DND-41 (cell line): Measurements from ENCODE around the gene GH2.
A peak's percentile ranks its signal among the peaks of the same experiment; 100 is the strongest.
"Not testable (repeated sequence)": the region's sequence is repeated elsewhere in the genome, so short reads cannot be mapped to it uniquely, and the experiment has no call there.

Source experiments
- ATAC-seq: fragments of 200-7000 bp; cut with Tn5 transposase; 3 replicates; pipeline ENCODE4 v1.9.1; 2021; ENCODE audit warnings: low read depth; ENCODE audit not compliant: insufficient read depth
- DNase-seq: peaks from one replicate; pipeline ENCODE4 v3.0.0-alpha.2; 2020
- H2AFZ ChIP-seq: 2 replicates; pipeline ENCODE4 v1.6.0; 2012; ENCODE audit warnings: low read depth, low read length
- H3K27ac ChIP-seq: 2 replicates; pipeline ENCODE4 v1.5.1; 2012; ENCODE audit warnings: low read length, inconsistent platforms
- H3K27me3 ChIP-seq: fragments of 200-600 bp; sonication (generic); 2 replicates; pipeline ENCODE4 v1.6.0; 2012; ENCODE audit warnings: low read length, mild to moderate bottlenecking, inconsistent platforms; ENCODE audit not compliant: insufficient read depth, poor library complexity
- H3K36me3 ChIP-seq: 2 replicates; pipeline ENCODE4 v1.5.1; 2012; ENCODE audit warnings: low read length, inconsistent platforms; ENCODE audit not compliant: insufficient read depth
- H3K4me1 ChIP-seq: 2 replicates; pipeline ENCODE4 v1.5.1; 2012; ENCODE audit warnings: mild to moderate bottlenecking, low read length; ENCODE audit not compliant: insufficient read depth
- H3K4me2 ChIP-seq: 2 replicates; pipeline ENCODE4 v1.6.0; 2012; ENCODE audit warnings: mild to moderate bottlenecking, moderate library complexity, low read length, inconsistent platforms; ENCODE audit not compliant: insufficient read depth
- H3K4me3 ChIP-seq, 2 experiments: fragments of 200-600 bp in 1 of 2; shearing (Covaris generic) in 1 of 2; 2 replicates each; pipeline ENCODE4 v1.5.1; 2012 to 2016; ENCODE audit warnings: inconsistent platforms in 2 of 2, low read length in 2 of 2, mild to moderate bottlenecking in 2 of 2, low read depth in 1 of 2, moderate library complexity in 1 of 2
- H3K79me2 ChIP-seq: 2 replicates; pipeline ENCODE4 v1.6.0; 2012; ENCODE audit warnings: low read length, inconsistent platforms; ENCODE audit not compliant: insufficient read depth
- H3K9ac ChIP-seq: 2 replicates; pipeline ENCODE4 v1.6.0; 2012; ENCODE audit warnings: low read depth, mild to moderate bottlenecking, inconsistent platforms, low read length, moderate library complexity
- H3K9me3 ChIP-seq: 2 replicates; pipeline ENCODE4 v1.5.1; 2012; ENCODE audit warnings: low read length, moderate library complexity, mild to moderate bottlenecking, inconsistent platforms; ENCODE audit not compliant: insufficient read depth, severe bottlenecking
- H4K20me1 ChIP-seq: 2 replicates; pipeline ENCODE4 v1.6.0; 2012; ENCODE audit warnings: low read length; ENCODE audit not compliant: insufficient read depth
- CTCF ChIP-seq: IDR thresholded peaks from 2 replicates; pipeline ENCODE4 v1.5.1; 2012; ENCODE audit warnings: borderline replicate concordance, low read length, moderate library complexity, mild to moderate bottlenecking; ENCODE audit not compliant: poor library complexity, severe bottlenecking; ENCODE audit errors: extremely low read depth
- EZH2 ChIP-seq: IDR thresholded peaks from 3 replicates; pipeline ENCODE4 v1.6.1; 2012; ENCODE audit warnings: borderline replicate concordance, low read depth, mild to moderate bottlenecking, moderate library complexity, low read length, inconsistent platforms; ENCODE audit not compliant: severe bottlenecking

GH2 gene

GRCh38 chr17:63916566-63917185, 34.9 kb upstream of the GH2 start:
- Histone ChIP-seq H2AFZ (no peak overlapping the region), H3K4me1 (0 out of 2 replicates have a peak, but pooled peaks cover 2% of the 10 kb centered on the region), H3K27ac (no peak overlapping the region), H3K4me3 (no peak overlapping the region), H3K79me2 (no peaks in the 10 kb centered on the region), H3K4me2 (no peak overlapping the region), H3K9me3 (no peaks in the 10 kb centered on the region), H3K27me3 (peaks cover 2% of the 10 kb centered on the region), H3K9ac (no peak overlapping the region), H4K20me1 (no peaks in the 10 kb centered on the region), H3K36me3 (no peaks in the 10 kb centered on the region)
- DNase-seq (no peak), ATAC-seq (no peak)
- TF ChIP-seq EZH2 (no peak), CTCF (no peak)

GRCh38 chr17:63915753-63916152, 34.0 kb upstream of the GH2 start:
- H3K4me1 ChIP-seq, H3K4me2 ChIP-seq, ATAC-seq, DNase-seq, H3K36me3 ChIP-seq, H3K27ac ChIP-seq, H3K9ac ChIP-seq, H3K27me3 ChIP-seq, H3K4me3 ChIP-seq, H3K9me3 ChIP-seq, H4K20me1 ChIP-seq, H3K79me2 ChIP-seq, H2AFZ ChIP-seq: not testable (repeated sequence)

GRCh38 chr17:63914471-63914870, 32.7 kb upstream of the GH2 start:
- TF ChIP-seq EZH2: no peak
- no peak for TF ChIP-seq CTCF
- no peaks in the 10 kb centered on the region for H3K36me3 ChIP-seq
- no peak overlapping the region for H3K9ac ChIP-seq
- ATAC-seq (no peak), DNase-seq (no peak)
- no peak overlapping the region for H3K27ac ChIP-seq
- no peaks in the 10 kb centered on the region for H4K20me1 ChIP-seq
- no peaks in the 10 kb centered on the region for H3K79me2 ChIP-seq
- no peak overlapping the region for H3K4me2 ChIP-seq
- H3K4me3 ChIP-seq: no peak overlapping the region
- H3K27me3 ChIP-seq: peaks cover 2% of the 10 kb centered on the region
- H3K4me1 ChIP-seq: 0 out of 2 replicates have a peak, but pooled peaks cover 2% of the 10 kb centered on the region
- no peak overlapping the region for H2AFZ ChIP-seq
- H3K9me3 ChIP-seq: no peaks in the 10 kb centered on the region

- no peaks in the 10 kb centered on the region for H3K79me2 ChIP-seq
- H3K4me2 ChIP-seq: no peak overlapping the region
- H3K4me3 ChIP-seq: no peak overlapping the region
- H3K27ac ChIP-seq: no peak overlapping the region
- no peak overlapping the region for H2AFZ ChIP-seq
- TF ChIP-seq EZH2 (no peak), CTCF (peak; percentile 72)
- H3K36me3 ChIP-seq: no peaks in the 10 kb centered on the region
- DNase-seq (peak; percentile 73), ATAC-seq (peak; percentile 85)
- no peaks in the 10 kb centered on the region for H3K4me1 ChIP-seq
- H3K9me3 ChIP-seq: no peaks in the 10 kb centered on the region
- H4K20me1 ChIP-seq: no peaks in the 10 kb centered on the region
- H3K9ac ChIP-seq: no peak overlapping the region
- peaks cover 2% of the 10 kb centered on the region for H3K27me3 ChIP-seq
Measured at GRCh38 chr17:63911657-63912100, 29.9 kb upstream of the GH2 start.
